ENCODE data around the gene CSTA.

CSTA gene

DNA sequence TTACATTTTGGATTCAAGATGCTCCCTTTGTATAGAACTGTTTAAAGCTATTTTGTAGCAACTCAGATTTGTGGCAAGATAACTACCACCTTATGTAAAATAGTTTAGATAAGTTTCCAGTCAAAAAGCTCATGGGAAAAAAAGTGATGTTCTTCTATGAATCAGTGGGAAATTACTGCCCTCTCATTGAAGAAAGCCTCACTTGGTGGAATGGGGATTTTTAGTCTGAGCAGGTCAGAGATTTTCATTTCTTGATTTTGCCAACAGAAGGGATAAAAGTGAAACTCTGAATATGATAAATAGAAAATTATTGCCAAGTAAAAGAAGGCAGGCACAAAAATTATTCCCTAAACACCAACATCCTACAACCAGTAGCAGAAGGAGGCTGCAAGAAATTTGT, 25.8 kb upstream of the CSTA start:
- Histone ChIP-seq H3K9me3 (ENCODE audit: control extremely low read depth in 1 of 5, control insufficient read depth in 4 of 5, insufficient read depth in 2 of 5, low read depth in 1 of 5, low read length in 4 of 5) (peaks cover 0 to 2% (median 0%) of the 10 kb centered on the region in 5 experiments), H3K27me3 (replicated peaks in 2 of 5; ENCODE audit: control insufficient read depth in 4 of 5, insufficient read depth in 5 of 5, low read length in 4 of 5) (no peaks in the 10 kb centered on the region), H3K4me3 (ENCODE audit: control insufficient read depth in 1 of 7, extremely low read depth in 1 of 7, insufficient read depth in 4 of 7, low read depth in 2 of 7, low read length in 6 of 7) (no peak overlapping the region), H3K36me3 (ENCODE audit: control insufficient read depth in 4 of 4, insufficient read depth in 4 of 4, low read length in 3 of 4) (no peaks in the 10 kb centered on the region), H3K4me1 (ENCODE audit: control extremely low read depth in 1 of 4, control insufficient read depth in 4 of 4, insufficient read depth in 4 of 4, low read length in 3 of 4) (peaks cover 8 to 32% (median 15%) of the 10 kb centered on the region in 4 experiments), H3K27ac (ENCODE audit: insufficient read depth in 1 of 2, low read depth in 1 of 2, low read length in 2 of 2, poor library complexity in 1 of 2, severe bottlenecking in 2 of 2) (no peak overlapping the region)
- ChIA-PET CTCF (interaction anchor here (0.6 to 2.0 kb wide), 4 partner anchors 13 to 753 kb away, joined by 3 to 5 read pairs (median 4); partner anchors contain the start of gene POLQ), POLR2A (no interaction called here)
- no peak for DNase-seq

DNA sequence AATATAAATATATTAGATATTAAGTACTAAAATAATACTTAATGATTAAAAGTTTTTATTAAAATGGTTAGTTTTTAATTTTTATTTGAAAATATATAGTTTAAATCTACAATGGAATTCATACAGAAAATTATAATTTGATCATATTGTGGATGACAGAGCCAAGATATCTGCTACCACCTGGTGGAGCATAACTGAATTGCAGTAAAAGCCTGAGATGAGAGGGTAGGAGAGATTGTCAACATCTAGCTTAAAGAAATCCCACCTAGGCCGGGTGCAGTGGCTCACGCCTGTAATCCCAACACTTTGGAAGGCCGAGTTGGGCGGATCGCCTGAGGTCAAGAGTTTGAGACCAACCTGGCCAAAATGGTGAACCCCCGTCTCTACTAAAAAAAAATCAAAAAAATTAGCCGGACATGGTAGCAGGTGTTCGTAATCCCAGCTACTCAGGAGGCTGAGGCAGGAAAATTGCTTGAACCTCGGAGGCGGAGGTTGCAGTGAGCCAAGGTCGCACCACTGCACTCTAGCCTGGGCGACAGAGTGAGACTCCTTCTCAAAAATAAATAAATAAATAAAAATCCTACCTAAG, 25.1 kb upstream of the CSTA start:
- Histone ChIP-seq H3K27me3 (replicated peaks in 2 of 5; ENCODE audit: control insufficient read depth in 4 of 5, insufficient read depth in 5 of 5, low read length in 4 of 5) (no peaks in the 10 kb centered on the region), H3K4me3 (ENCODE audit: control insufficient read depth in 1 of 7, extremely low read depth in 1 of 7, insufficient read depth in 4 of 7, low read depth in 2 of 7, low read length in 6 of 7) (no peak overlapping the region), H3K4me1 (ENCODE audit: control extremely low read depth in 1 of 4, control insufficient read depth in 4 of 4, insufficient read depth in 4 of 4, low read length in 3 of 4) (peaks cover 3 to 25% (median 11%) of the 10 kb centered on the region in 4 experiments), H3K9me3 (ENCODE audit: control extremely low read depth in 1 of 5, control insufficient read depth in 4 of 5, insufficient read depth in 2 of 5, low read depth in 1 of 5, low read length in 4 of 5) (peaks cover 0 to 2% (median 0%) of the 10 kb centered on the region in 5 experiments), H3K27ac (ENCODE audit: insufficient read depth in 1 of 2, low read depth in 1 of 2, low read length in 2 of 2, poor library complexity in 1 of 2, severe bottlenecking in 2 of 2) (no peak overlapping the region), H3K36me3 (ENCODE audit: control insufficient read depth in 4 of 4, insufficient read depth in 4 of 4, low read length in 3 of 4) (no peaks in the 10 kb centered on the region)
- POLR2A ChIA-PET, result no interaction called here
- 97% methylated on average over 9 of the region's 12 CpGs for WGBS (ENCODE audit: insufficient coverage)
- CTCF ChIA-PET, result interaction anchor here (0.6 to 2.0 kb wide), 5 partner anchors 13 to 754 kb away, joined by 3 to 5 read pairs (median 5); partner anchors contain the start of gene POLQ
- DNase-seq, result peak; percentile 29 to 71 (median 56)

DNA sequence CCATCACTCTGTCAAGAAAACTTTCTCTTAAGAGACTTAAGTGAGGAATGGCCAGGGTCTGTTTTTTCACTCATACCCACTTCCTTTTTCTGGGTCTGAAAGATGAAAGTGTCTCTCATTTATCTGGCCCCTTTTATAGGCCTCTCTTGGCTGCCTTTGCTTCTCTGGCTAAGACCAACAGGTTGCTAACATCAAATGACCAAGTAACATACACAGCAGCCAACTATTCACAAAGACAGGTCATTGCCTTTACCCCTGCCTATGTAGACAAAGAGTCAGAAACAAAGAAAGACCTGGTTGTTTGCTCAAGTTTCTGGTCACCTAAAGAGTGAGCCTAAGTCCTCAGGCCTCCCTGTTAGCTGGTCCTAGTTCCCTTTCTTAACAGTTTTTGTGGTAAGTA, 24.0 kb upstream of the CSTA start:
- peaks cover 0 to 15% (median 4%) of the 10 kb centered on the region in 4 experiments for H3K4me1 ChIP-seq (ENCODE audit: control extremely low read depth in 1 of 4, control insufficient read depth in 4 of 4, insufficient read depth in 4 of 4, low read length in 3 of 4)
- no peak overlapping the region for H3K4me3 ChIP-seq (ENCODE audit: control insufficient read depth in 1 of 7, extremely low read depth in 1 of 7, insufficient read depth in 4 of 7, low read depth in 2 of 7, low read length in 6 of 7)
- H3K27ac ChIP-seq (ENCODE audit: insufficient read depth in 1 of 2, low read depth in 1 of 2, low read length in 2 of 2, poor library complexity in 1 of 2, severe bottlenecking in 2 of 2), result no peak overlapping the region
- no peaks in the 10 kb centered on the region for H3K27me3 ChIP-seq (replicated peaks in 2 of 5; ENCODE audit: control insufficient read depth in 4 of 5, insufficient read depth in 5 of 5, low read length in 4 of 5)
- CTCF ChIA-PET, result interaction anchor here (2.0 kb wide), 1 partner anchor 755 kb away, joined by 5 read pairs; the partner anchor contains the start of gene POLQ
- H3K36me3 ChIP-seq (ENCODE audit: control insufficient read depth in 4 of 4, insufficient read depth in 4 of 4, low read length in 3 of 4), result no peaks in the 10 kb centered on the region
- POLR2A ChIA-PET, result no interaction called here
- peaks cover 0 to 2% (median 0%) of the 10 kb centered on the region in 5 experiments for H3K9me3 ChIP-seq (ENCODE audit: control extremely low read depth in 1 of 5, control insufficient read depth in 4 of 5, insufficient read depth in 2 of 5, low read depth in 1 of 5, low read length in 4 of 5)
- DNase-seq, result peak in 2 of 3 donors; percentile 25 to 33

DNA sequence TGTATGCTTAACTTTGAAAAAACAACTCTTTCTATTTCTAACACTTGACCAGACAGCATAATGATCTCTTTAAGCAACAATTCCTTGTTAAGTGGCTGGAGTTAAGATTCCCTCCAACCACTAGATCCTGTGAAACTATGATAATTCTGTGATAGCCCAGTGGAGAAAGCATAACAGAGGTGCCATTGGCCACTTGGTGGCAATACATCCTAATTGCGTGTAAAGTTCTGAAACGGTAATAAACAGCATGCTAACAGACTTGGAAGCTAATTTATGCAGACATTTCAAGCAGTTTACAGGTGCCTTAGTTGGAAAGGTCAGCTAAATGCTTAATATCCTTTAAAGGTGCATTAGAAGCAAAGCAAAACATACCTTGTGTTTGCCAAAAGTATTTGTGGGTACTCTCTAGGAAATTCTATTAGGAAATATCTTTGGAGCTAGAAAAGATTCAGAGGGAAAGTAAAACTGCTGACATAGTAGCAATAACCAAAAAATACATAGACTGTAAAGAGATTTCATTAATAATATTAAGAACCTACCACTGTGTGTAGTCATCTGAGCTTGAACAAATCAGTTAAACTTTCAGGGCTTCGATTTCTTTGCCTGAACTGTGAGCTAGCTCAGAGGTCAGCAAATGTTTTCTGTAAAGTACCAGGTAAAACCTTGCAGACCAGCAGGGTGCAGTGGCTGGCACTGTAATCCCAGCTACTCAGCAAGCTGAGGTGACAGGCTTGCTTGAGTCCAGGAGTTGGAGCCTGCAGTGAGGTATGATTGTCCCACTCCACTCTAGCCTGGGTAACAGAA, 19.0 kb upstream of the CSTA start:
- Histone ChIP-seq H3K27me3 (replicated peaks in 2 of 5; ENCODE audit: control insufficient read depth in 4 of 5, insufficient read depth in 5 of 5, low read length in 4 of 5) (peaks cover 0 to 6% (median 4%) of the 10 kb centered on the region in 5 experiments), H3K9me3 (ENCODE audit: control extremely low read depth in 1 of 5, control insufficient read depth in 4 of 5, insufficient read depth in 2 of 5, low read depth in 1 of 5, low read length in 4 of 5) (no peaks in the 10 kb centered on the region), H3K4me3 (ENCODE audit: control insufficient read depth in 1 of 7, extremely low read depth in 1 of 7, insufficient read depth in 4 of 7, low read depth in 2 of 7, low read length in 6 of 7) (no peak overlapping the region), H3K36me3 (ENCODE audit: control insufficient read depth in 4 of 4, insufficient read depth in 4 of 4, low read length in 3 of 4) (no peaks in the 10 kb centered on the region), H3K27ac (ENCODE audit: insufficient read depth in 1 of 2, low read depth in 1 of 2, low read length in 2 of 2, poor library complexity in 1 of 2, severe bottlenecking in 2 of 2) (no peak overlapping the region), H3K4me1 (ENCODE audit: control extremely low read depth in 1 of 4, control insufficient read depth in 4 of 4, insufficient read depth in 4 of 4, low read length in 3 of 4) (peaks cover 0 to 19% (median under 1%) of the 10 kb centered on the region in 4 experiments)
- DNase-seq, result peak in 2 of 3 donors; percentile 30 to 38
- POLR2A ChIA-PET, result no interaction called here
- CTCF ChIA-PET, result interaction anchor here (0.6 to 1.9 kb wide), 11 partner anchors 8 to 259 kb away, joined by 3 to 8 read pairs (median 3); partner anchors contain the start of gene WDR5B
- 58% methylated on average over 3 of the region's 3 CpGs for WGBS (ENCODE audit: insufficient coverage)

DNA sequence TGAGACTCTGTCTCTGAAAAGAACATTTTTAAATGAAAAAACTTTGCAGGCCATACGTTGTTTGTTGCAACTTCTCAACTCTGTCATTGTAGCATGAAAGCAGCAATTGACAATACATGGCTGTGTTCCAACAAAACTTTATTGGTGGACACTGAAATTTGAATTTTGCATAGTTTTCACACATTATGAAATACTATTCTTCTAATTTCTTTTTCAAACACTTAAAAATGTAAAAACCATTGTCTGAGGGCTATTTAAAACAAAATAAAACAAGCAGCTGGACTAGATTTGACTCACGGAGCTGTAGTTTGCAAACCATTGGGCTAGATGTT, 18.5 kb upstream of the CSTA start:
- H3K4me3 ChIP-seq (ENCODE audit: control insufficient read depth in 1 of 7, extremely low read depth in 1 of 7, insufficient read depth in 4 of 7, low read depth in 2 of 7, low read length in 6 of 7), result no peak overlapping the region
- CTCF ChIA-PET, result interaction anchor here (0.8 to 1.9 kb wide), 11 partner anchors 9 to 579 kb away, joined by 3 to 8 read pairs (median 3); partner anchors contain the start of genes FAM162A and WDR5B
- no peaks in the 10 kb centered on the region for H3K9me3 ChIP-seq (ENCODE audit: control extremely low read depth in 1 of 5, control insufficient read depth in 4 of 5, insufficient read depth in 2 of 5, low read depth in 1 of 5, low read length in 4 of 5)
- 90% methylated on average over 2 of the region's 2 CpGs for WGBS (ENCODE audit: insufficient coverage)
- peaks cover 0 to 7% (median 5%) of the 10 kb centered on the region in 5 experiments for H3K27me3 ChIP-seq (replicated peaks in 2 of 5; ENCODE audit: control insufficient read depth in 4 of 5, insufficient read depth in 5 of 5, low read length in 4 of 5)
- POLR2A ChIA-PET, result no interaction called here
- no peak overlapping the region for H3K27ac ChIP-seq (ENCODE audit: insufficient read depth in 1 of 2, low read depth in 1 of 2, low read length in 2 of 2, poor library complexity in 1 of 2, severe bottlenecking in 2 of 2)
- H3K4me1 ChIP-seq (ENCODE audit: control extremely low read depth in 1 of 4, control insufficient read depth in 4 of 4, insufficient read depth in 4 of 4, low read length in 3 of 4), result peaks cover 0 to 16% (median 0%) of the 10 kb centered on the region in 4 experiments
- H3K36me3 ChIP-seq (ENCODE audit: control insufficient read depth in 4 of 4, insufficient read depth in 4 of 4, low read length in 3 of 4), result no peaks in the 10 kb centered on the region
- no peak for DNase-seq

DNA sequence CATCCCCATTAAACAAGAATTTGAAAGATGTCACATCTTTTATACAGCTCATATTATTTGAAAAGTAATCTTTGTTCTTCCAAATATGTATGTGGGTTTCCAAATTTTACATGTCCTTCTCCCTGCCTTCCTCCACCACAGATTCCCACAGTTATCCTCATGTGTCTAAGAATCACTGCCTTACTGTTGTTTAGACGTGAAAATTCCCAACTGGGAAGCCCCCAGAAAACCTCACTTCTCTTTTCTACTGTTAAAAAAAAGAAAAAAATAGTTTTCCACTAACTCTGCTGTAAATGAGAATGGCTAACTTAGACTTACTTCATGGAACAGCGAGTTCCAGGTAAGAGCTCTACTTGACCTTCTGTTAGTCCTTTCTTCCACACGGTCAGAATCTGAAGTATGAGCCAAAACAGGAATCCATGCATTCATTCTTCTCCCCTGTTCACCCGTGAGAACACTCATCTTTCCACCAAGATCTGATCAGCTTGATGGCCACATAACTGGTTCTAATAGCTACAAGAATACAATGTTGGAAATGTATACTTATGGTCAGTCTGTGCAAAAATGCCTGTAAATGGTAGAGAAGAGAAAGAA, 17.9 kb upstream of the CSTA start:
- peaks cover 0 to 16% (median 0%) of the 10 kb centered on the region in 4 experiments for H3K4me1 ChIP-seq (ENCODE audit: control extremely low read depth in 1 of 4, control insufficient read depth in 4 of 4, insufficient read depth in 4 of 4, low read length in 3 of 4)
- POLR2A ChIA-PET, result no interaction called here
- H3K27me3 ChIP-seq (replicated peaks in 2 of 5; ENCODE audit: control insufficient read depth in 4 of 5, insufficient read depth in 5 of 5, low read length in 4 of 5), result peaks cover 0 to 7% (median 5%) of the 10 kb centered on the region in 5 experiments
- H3K9me3 ChIP-seq (ENCODE audit: control extremely low read depth in 1 of 5, control insufficient read depth in 4 of 5, insufficient read depth in 2 of 5, low read depth in 1 of 5, low read length in 4 of 5), result no peaks in the 10 kb centered on the region
- no peak overlapping the region for H3K4me3 ChIP-seq (ENCODE audit: control insufficient read depth in 1 of 7, extremely low read depth in 1 of 7, insufficient read depth in 4 of 7, low read depth in 2 of 7, low read length in 6 of 7)
- no peak overlapping the region for H3K27ac ChIP-seq (ENCODE audit: insufficient read depth in 1 of 2, low read depth in 1 of 2, low read length in 2 of 2, poor library complexity in 1 of 2, severe bottlenecking in 2 of 2)
- CTCF ChIA-PET, result interaction anchor here (0.7 to 1.9 kb wide), 10 partner anchors 8 to 580 kb away, joined by 3 to 8 read pairs (median 3); partner anchors contain the start of gene FAM162A
- no peaks in the 10 kb centered on the region for H3K36me3 ChIP-seq (ENCODE audit: control insufficient read depth in 4 of 4, insufficient read depth in 4 of 4, low read length in 3 of 4)
- no peak for DNase-seq
- 100% methylated on average over 3 of the region's 4 CpGs for WGBS (ENCODE audit: insufficient coverage)

All from common myeloid progenitor, CD34-positive (primary cell).